OCI-LY7 (cell line): ENCODE data around the gene SIRPB1. TPM values are rescaled to one million over a fixed set of nuclear protein-coding genes. Genes with fewer than 3 reads are reported as not detected.

Source experiments
- Bru-seq: library from RNA; stranded (reverse); fragments of 400-500 nt; gene quantifications from one replicate; lab custom pipeline; 2021; lab: Mats Ljungman, UMichigan
- BruChase-seq, 2 experiments: library from RNA; stranded (reverse); fragments of 400-500 nt; gene quantifications; one replicate each; lab custom pipeline; 2021; lab: Mats Ljungman, UMichigan
- BruUV-seq: library from RNA; stranded (reverse); fragments of 400-500 nt; replicated peaks from 2 replicates; lab custom pipeline; 2021; lab: Mats Ljungman, UMichigan
- CTCF ChIA-PET: fragments of 300-600 bp; sonication (Branson Sonifier 250); formaldehyde crosslinking; loops from one replicate; lab custom pipeline; 2022; ENCODE audit warnings: antibody characterized with exemption; ENCODE audit not compliant: unreplicated experiment; lab: Charles Lee
- POLR2A ChIA-PET: fragments of 300-600 bp; sonication (Branson Sonifier 250); formaldehyde crosslinking; loops from one replicate; lab custom pipeline; 2022; ENCODE audit warnings: antibody characterized with exemption; lab: Charles Lee
- DNase-seq: peaks from one replicate; pipeline ENCODE4 v3.0.0-alpha.2; 2015; ENCODE audit warnings: low spot score
- H2AFZ ChIP-seq: fragments of 200-600 bp; sonication (generic), shearing (Covaris generic); 2 replicates; pipeline ENCODE4 v1.6.1; 2014; ENCODE audit warnings: mild to moderate bottlenecking, antibody characterized with exemption, low read length, moderate library complexity
- H3K27ac ChIP-seq: fragments of 200-600 bp; sonication (generic); 2 replicates; pipeline ENCODE4 v1.5.1; 2014; ENCODE audit warnings: mixed run types, low read depth, mild to moderate bottlenecking, moderate library complexity, low read length, inconsistent platforms; ENCODE audit not compliant: poor library complexity, severe bottlenecking
- H3K36me3 ChIP-seq: fragments of 200-600 bp; sonication (generic); 2 replicates; pipeline ENCODE4 v1.6.1; 2014; ENCODE audit warnings: mild to moderate bottlenecking, antibody characterized with exemption, low read length, moderate library complexity, mixed read lengths; ENCODE audit not compliant: insufficient read depth
- H3K4me1 ChIP-seq: fragments of 200-600 bp; sonication (generic); 2 replicates; pipeline ENCODE4 v1.5.1; 2014; ENCODE audit warnings: mild to moderate bottlenecking, low read length; ENCODE audit not compliant: insufficient read depth, poor library complexity, severe bottlenecking
- H3K4me2 ChIP-seq: fragments of 200-600 bp; sonication (generic); 2 replicates; pipeline ENCODE4 v1.6.1; 2014; ENCODE audit warnings: mild to moderate bottlenecking, low read length
- H3K4me3 ChIP-seq: fragments of 200-600 bp; sonication (generic); 2 replicates; pipeline ENCODE4 v1.5.1; 2014; ENCODE audit warnings: mild to moderate bottlenecking, low read depth, low read length; ENCODE audit not compliant: poor library complexity, severe bottlenecking
- H3K79me2 ChIP-seq: fragments of 200-600 bp; sonication (generic); 2 replicates; pipeline ENCODE4 v1.6.1; 2016; ENCODE audit warnings: low read depth, mild to moderate bottlenecking, low read length, moderate library complexity, mixed read lengths; ENCODE audit not compliant: insufficient read depth
- H3K9me2 ChIP-seq: fragments of 200-600 bp; sonication (generic); 2 replicates; pipeline ENCODE4 v1.6.1; 2016; ENCODE audit warnings: mild to moderate bottlenecking, low read length, mixed read lengths; ENCODE audit not compliant: insufficient read depth
- H3K9me3 ChIP-seq: fragments of 200-600 bp; sonication (generic); 2 replicates; pipeline ENCODE4 v1.6.1; 2014; ENCODE audit warnings: mild to moderate bottlenecking, mixed run types, low read length, mixed read lengths
- H4K20me1 ChIP-seq: fragments of 200-600 bp; sonication (generic); 2 replicates; pipeline ENCODE4 v1.6.1; 2014; ENCODE audit warnings: mild to moderate bottlenecking, antibody characterized with exemption, low read length, moderate library complexity, mixed read lengths; ENCODE audit not compliant: insufficient read depth
- EZH2phosphoT487 ChIP-seq: fragments of 200-600 bp; sonication (generic); IDR thresholded peaks from 2 replicates; pipeline ENCODE4 v1.6.1; 2018; ENCODE audit warnings: low read depth, borderline replicate concordance, mild to moderate bottlenecking, mixed run types, antibody characterized with exemption, low read length, moderate library complexity, mixed read lengths
- intact Hi-C: fragments of 100-400 bp; cut with micrococcal nuclease; formaldehyde crosslinking; loops from one replicate; pipeline ENCODE4 v1.10.0; 2022; ENCODE audit not compliant: unreplicated experiment
- long read RNA-seq: library from polyadenylated mRNA; stranded (forward); transcript quantifications from one replicate; pipeline ENCODE4 v2.0.0, GENCODE V29; 2022
- total RNA-seq, 2 experiments: library from RNA; depleted of rRNA in 1 of 2; stranded (reverse); fragments of >200 nt in 1 of 2; shearing (Covaris generic) in 1 of 2; gene quantifications; 2 replicates each; pipeline ENCODE4 v1.2.3, GENCODE V29; 2014 to 2022
- TF ChIP-seq, protein P1 (sequence below): fragments of 200-600 bp; sonication (generic); conservative IDR thresholded peaks from 2 replicates; pipeline ENCODE4 v1.5.1; 2014; ENCODE audit warnings: mild to moderate bottlenecking, antibody characterized with exemption, low read length, moderate library complexity, mixed read lengths

The SIRPB1 gene
- total RNA-seq (2014; rRNA removed; shearing (Covaris generic)), result not detected in 2 replicates
- not detected in 2 replicates for total RNA-seq (2022)
- not detected for Bru-seq, nascent RNA
- not detected for BruChase-seq, experiment 1, labeled RNA remaining after a 6-hour chase
- percentile 14 among the genes with signal in this experiment for BruChase-seq, experiment 2, labeled RNA remaining after a 2-hour chase
- long read RNA-seq, result 0 reads

DNA sequence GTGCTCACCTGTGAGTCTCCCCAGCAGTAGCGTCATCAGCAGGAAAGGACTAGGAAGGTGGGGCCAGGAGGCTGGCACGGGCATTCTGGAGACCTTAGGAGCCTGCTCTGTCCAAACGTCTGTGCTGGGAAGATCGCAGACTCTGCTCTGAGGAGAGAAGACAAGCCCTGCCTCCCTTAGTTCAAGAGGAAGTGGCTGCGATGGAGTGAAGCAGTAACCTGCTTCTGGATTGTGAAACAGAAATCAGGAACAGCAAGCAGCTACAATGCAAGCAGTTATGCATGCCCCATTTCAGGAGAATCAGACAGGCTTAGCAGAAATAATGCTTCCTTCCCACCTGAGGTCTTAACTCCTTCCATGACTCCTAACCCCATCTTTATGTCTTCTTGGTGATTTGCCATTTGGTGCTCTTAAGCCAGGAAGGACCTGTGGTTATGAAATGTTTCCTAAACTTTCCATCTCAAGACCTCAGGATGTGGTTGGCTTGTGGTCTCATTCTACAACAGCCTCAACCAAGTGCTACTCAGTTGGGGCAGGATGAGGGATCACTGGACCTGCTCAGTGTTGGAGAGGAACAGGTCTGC is at the start of gene SIRPB1:
Gene SIRPB1 (minus strand): TSS at position 149 of the 584 bp plus-strand sequence. CDS start 65 bp downstream, at position 84.
- Histone ChIP-seq H3K4me1 (no peaks in the 10 kb centered on the region), H3K4me3 (no peak within 1 kb of the TSS), H3K9me3 (no peaks in the 10 kb centered on the region), H3K36me3 (no peaks in the 10 kb centered on the region), H4K20me1 (no peaks in the 10 kb centered on the region), H3K9me2 (no peaks in the 10 kb centered on the region), H2AFZ (no peak within 1 kb of the TSS), H3K79me2 (no peaks in the 10 kb centered on the region), H3K27ac (no peak within 1 kb of the TSS), H3K4me2 (no peak within 1 kb of the TSS)
- POLR2A ChIA-PET, result no interaction called here
- no peak for DNase-seq
- no TSS peak for BruUV-seq
- CTCF ChIA-PET, result no interaction called here
- TF ChIP-seq EZH2phosphoT487, result no peak
- intact Hi-C loops, result no loop called here

DNA sequence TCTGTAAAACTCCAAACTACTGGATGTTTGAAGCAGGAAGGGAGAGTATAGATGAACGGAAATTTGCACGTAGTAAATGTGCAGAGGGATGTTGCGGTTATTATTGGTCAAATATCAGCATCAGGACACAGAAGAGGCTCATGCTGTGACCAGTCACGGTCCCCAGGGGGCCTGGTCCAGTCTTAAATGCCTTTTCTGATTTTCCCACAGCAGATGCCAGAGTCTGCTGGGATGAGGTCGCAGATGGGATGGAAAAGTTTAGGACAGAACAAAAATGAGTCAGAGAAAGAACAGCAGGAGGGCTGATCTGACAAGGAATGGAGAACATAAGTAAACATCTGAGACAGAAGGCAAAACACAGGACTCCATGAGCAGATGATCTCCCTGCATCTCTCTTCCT is 49.5 kb upstream of the SIRPB1 start:
- no peaks in the 10 kb centered on the region for H3K9me2 ChIP-seq
- H4K20me1 ChIP-seq, result no peaks in the 10 kb centered on the region
- no peaks in the 10 kb centered on the region for H3K4me1 ChIP-seq
- ChIA-PET POLR2A (interaction anchor here (1.1 kb wide), 1 partner anchor 10 kb away, joined by 3 read pairs; no protein-coding TSS in a partner anchor), CTCF (no interaction called here)
- no peak overlapping the region for H3K4me2 ChIP-seq
- no peaks in the 10 kb centered on the region for H3K9me3 ChIP-seq
- no peak for DNase-seq
- BruUV-seq, result no TSS peak
- no peak overlapping the region for H3K27ac ChIP-seq
- H3K79me2 ChIP-seq, result no peaks in the 10 kb centered on the region
- TF ChIP-seq EZH2phosphoT487, result no peak
- TF ChIP-seq, protein P1, sequence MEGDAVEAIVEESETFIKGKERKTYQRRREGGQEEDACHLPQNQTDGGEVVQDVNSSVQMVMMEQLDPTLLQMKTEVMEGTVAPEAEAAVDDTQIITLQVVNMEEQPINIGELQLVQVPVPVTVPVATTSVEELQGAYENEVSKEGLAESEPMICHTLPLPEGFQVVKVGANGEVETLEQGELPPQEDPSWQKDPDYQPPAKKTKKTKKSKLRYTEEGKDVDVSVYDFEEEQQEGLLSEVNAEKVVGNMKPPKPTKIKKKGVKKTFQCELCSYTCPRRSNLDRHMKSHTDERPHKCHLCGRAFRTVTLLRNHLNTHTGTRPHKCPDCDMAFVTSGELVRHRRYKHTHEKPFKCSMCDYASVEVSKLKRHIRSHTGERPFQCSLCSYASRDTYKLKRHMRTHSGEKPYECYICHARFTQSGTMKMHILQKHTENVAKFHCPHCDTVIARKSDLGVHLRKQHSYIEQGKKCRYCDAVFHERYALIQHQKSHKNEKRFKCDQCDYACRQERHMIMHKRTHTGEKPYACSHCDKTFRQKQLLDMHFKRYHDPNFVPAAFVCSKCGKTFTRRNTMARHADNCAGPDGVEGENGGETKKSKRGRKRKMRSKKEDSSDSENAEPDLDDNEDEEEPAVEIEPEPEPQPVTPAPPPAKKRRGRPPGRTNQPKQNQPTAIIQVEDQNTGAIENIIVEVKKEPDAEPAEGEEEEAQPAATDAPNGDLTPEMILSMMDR, result no peak
- no peak overlapping the region for H3K4me3 ChIP-seq
- intact Hi-C loops, result no loop called here
- H2AFZ ChIP-seq, result no peak overlapping the region
- no peaks in the 10 kb centered on the region for H3K36me3 ChIP-seq

DNA sequence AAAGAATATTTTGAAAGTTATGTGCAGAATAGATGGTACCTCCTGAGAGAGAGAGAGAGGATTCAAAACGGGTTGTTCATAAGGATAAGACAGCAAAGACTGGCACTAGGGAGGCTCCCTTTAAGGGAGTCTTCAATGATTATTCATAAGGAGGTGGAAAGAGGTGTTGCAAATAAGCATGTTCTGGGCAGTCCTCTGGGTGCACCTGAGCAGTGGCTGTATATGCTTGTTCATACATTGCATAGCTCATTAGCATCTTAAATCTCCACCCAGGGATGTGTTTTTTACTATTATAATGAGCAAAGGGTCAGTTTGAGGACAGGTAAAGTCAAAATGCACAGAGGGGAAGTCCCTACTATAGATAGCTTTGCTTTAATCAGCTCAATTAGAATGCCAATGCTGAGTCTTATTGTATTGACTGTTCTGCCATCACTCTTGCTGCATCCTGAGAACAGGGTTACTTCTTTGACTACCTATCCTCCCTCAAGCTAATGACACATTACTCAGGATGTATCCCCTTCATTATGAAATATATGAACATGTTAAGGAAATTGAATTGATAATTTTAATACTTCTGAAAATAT is 47.8 kb upstream of the SIRPB1 start:
- Histone ChIP-seq H3K4me2 (no peak overlapping the region), H2AFZ (no peak overlapping the region), H3K9me3 (no peaks in the 10 kb centered on the region), H3K4me1 (no peaks in the 10 kb centered on the region), H3K36me3 (no peaks in the 10 kb centered on the region), H3K4me3 (no peak overlapping the region), H4K20me1 (no peaks in the 10 kb centered on the region), H3K27ac (no peak overlapping the region), H3K9me2 (no peaks in the 10 kb centered on the region), H3K79me2 (no peaks in the 10 kb centered on the region)
- TF ChIP-seq EZH2phosphoT487, result no peak
- TF ChIP-seq, protein P1, result no peak
- DNase-seq, result no peak
- BruUV-seq, result no TSS peak
- intact Hi-C loops, result no loop called here
- ChIA-PET CTCF (no interaction called here), POLR2A (interaction anchor here (0.5 kb wide), 1 partner anchor 121 kb away, joined by 3 read pairs; no protein-coding TSS in a partner anchor)
